ENCODE measurements around the gene ALDH5A1.

ALDH5A1 gene

DNA sequence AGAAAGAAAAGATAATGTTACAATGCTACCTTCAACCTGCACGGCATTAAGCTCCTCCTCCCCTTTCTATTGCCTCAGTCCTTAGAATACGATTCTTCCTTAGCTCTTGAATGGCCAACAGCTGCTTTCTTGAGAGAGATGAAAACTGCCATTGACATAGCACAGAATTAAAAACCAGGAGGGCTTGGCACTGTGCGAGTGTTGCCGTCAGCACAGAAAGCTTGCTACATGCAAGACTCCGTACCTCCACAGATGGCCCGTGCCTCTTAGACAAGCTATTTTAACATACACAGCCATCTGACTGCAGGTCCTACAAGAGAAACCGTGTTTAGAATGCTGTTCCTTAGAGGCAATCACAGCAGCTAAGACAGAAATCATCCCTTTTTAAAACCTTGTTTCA is 51.7 kb downstream of the ALDH5A1 start:
- H3K9me3 ChIP-seq: no peaks in the 10 kb centered on the region
- DNase-seq: no peak
- H3K4me3 ChIP-seq: no peak overlapping the region
- no peak overlapping the region for H3K27ac ChIP-seq
- H3K4me1 ChIP-seq: no peaks in the 10 kb centered on the region
- H3K36me3 ChIP-seq: no peaks in the 10 kb centered on the region
- intact Hi-C loops (cut with DNase I; ENCODE audit: low total_unique reads): no loop called here
- H3K27me3 ChIP-seq: no peaks in the 10 kb centered on the region
- TF ChIP-seq, protein P1, sequence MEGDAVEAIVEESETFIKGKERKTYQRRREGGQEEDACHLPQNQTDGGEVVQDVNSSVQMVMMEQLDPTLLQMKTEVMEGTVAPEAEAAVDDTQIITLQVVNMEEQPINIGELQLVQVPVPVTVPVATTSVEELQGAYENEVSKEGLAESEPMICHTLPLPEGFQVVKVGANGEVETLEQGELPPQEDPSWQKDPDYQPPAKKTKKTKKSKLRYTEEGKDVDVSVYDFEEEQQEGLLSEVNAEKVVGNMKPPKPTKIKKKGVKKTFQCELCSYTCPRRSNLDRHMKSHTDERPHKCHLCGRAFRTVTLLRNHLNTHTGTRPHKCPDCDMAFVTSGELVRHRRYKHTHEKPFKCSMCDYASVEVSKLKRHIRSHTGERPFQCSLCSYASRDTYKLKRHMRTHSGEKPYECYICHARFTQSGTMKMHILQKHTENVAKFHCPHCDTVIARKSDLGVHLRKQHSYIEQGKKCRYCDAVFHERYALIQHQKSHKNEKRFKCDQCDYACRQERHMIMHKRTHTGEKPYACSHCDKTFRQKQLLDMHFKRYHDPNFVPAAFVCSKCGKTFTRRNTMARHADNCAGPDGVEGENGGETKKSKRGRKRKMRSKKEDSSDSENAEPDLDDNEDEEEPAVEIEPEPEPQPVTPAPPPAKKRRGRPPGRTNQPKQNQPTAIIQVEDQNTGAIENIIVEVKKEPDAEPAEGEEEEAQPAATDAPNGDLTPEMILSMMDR (IDR thresholded peaks at IDR 0.05): no peak

GRCh38 chr6:24547243-24547642 is 52.5 kb downstream of the ALDH5A1 start:
- TF ChIP-seq, protein P1 (IDR thresholded peaks at IDR 0.05): no peak
- H3K9me3 ChIP-seq: no peaks in the 10 kb centered on the region
- H3K4me1 ChIP-seq: no peaks in the 10 kb centered on the region
- no peaks in the 10 kb centered on the region for H3K27me3 ChIP-seq
- DNase-seq: no peak
- intact Hi-C loops (cut with DNase I; ENCODE audit: low total_unique reads): no loop called here
- no peak overlapping the region for H3K4me3 ChIP-seq
- no peaks in the 10 kb centered on the region for H3K36me3 ChIP-seq
- no peak overlapping the region for H3K27ac ChIP-seq

GRCh38 chr6:24549158-24549557 is 54.4 kb downstream of the ALDH5A1 start:
- intact Hi-C loops (cut with DNase I; ENCODE audit: low total_unique reads): no loop called here
- Histone ChIP-seq H3K27ac (no peak overlapping the region), H3K4me1 (no peaks in the 10 kb centered on the region), H3K4me3 (no peak overlapping the region), H3K36me3 (no peaks in the 10 kb centered on the region), H3K9me3 (no peaks in the 10 kb centered on the region), H3K27me3 (no peaks in the 10 kb centered on the region)
- no peak for DNase-seq
- TF ChIP-seq, protein P1 (IDR thresholded peaks at IDR 0.05): no peak

DNA sequence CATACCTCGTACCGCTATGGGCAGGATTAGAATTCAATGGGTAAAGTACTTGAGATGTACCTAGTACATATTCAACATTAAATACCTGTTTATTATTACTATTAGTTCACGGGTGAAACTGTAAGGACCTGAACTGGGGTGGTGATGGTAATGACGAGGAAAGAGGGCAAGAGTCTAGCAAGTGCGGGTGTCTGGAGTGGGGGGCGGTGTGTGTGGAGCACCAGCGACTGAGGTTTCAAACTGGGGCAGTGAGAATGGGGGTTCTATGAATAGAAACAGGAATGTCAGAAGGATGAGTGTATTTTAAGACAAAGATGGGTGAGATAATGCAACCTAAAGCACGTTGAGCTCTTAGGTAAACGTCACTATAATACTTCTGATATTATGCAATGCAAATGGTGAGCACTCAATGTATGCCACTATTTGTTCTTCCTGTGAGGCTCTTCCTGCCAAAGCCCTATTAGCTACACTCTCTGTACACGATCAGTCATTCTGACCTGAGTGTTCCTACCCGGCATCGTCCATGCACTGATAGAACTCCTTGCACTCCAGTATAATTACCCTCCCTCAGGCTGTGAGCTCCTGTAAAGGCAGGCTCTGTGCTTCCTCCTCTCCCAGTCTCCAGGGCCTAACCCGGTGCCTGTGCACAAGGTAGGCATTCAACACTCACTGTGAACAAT is 55.0 kb downstream of the ALDH5A1 start:
- no peak overlapping the region for H3K27ac ChIP-seq
- no peaks in the 10 kb centered on the region for H3K27me3 ChIP-seq
- H3K4me3 ChIP-seq: no peak overlapping the region
- no peaks in the 10 kb centered on the region for H3K9me3 ChIP-seq
- TF ChIP-seq, protein P1 (IDR thresholded peaks at IDR 0.05): no peak
- DNase-seq: no peak
- intact Hi-C loops (cut with DNase I; ENCODE audit: low total_unique reads): no loop called here
- no peaks in the 10 kb centered on the region for H3K36me3 ChIP-seq
- H3K4me1 ChIP-seq: no peaks in the 10 kb centered on the region

DNA sequence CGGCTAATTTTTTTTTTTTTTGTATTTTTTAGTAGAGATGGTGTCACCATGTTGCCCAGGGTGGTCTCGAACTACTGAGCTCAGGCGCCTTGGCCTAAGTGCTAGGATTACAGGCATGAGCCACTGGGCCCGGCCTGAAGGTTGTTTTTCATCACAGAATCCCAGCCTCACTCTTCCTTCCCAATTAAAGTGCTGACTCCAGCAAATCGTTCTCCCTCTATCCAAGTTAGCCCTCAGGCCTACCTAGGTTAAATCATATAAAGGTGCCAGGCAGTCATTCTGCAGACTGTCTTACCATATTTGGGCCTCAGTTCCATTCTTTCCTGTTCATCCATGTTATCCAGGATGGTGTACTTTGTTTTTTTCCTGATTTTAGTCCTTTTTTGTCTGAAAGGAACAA is 56.4 kb downstream of the ALDH5A1 start:
- no peak overlapping the region for H3K4me3 ChIP-seq
- intact Hi-C loops (cut with DNase I; ENCODE audit: low total_unique reads): no loop called here
- no peak overlapping the region for H3K27ac ChIP-seq
- H3K9me3 ChIP-seq: no peaks in the 10 kb centered on the region
- no peaks in the 10 kb centered on the region for H3K27me3 ChIP-seq
- DNase-seq: no peak
- no peaks in the 10 kb centered on the region for H3K36me3 ChIP-seq
- H3K4me1 ChIP-seq: no peaks in the 10 kb centered on the region
- TF ChIP-seq, protein P1 (IDR thresholded peaks at IDR 0.05): no peak

DNA sequence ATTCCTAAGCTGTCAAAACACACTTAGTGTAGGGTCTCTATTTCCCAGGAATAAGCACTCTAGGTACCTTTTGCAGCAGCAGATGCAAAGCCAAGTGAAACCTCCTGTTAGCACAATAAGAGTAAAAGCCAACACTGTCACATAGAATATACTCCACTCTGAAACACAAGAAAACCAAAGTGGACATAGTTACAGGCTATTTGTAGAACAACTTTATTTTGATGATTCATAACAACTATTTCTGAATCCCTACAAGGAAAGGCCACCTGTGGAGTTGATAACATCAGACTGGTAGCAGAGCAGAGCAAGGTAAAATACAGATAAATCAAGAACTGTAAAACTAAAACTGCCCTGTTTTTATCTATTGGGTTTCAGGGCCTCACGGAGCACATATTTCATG is 59.7 kb downstream of the ALDH5A1 start:
- Histone ChIP-seq H3K36me3 (no peaks in the 10 kb centered on the region), H3K9me3 (no peaks in the 10 kb centered on the region), H3K27ac (no peak overlapping the region), H3K4me1 (no peaks in the 10 kb centered on the region), H3K4me3 (no peak overlapping the region), H3K27me3 (no peaks in the 10 kb centered on the region)
- intact Hi-C loops (cut with DNase I; ENCODE audit: low total_unique reads): no loop called here
- DNase-seq: no peak
- TF ChIP-seq, protein P1 (IDR thresholded peaks at IDR 0.05): no peak
